Progenitor cell of endocrine pancreas (in vitro differentiated cells): ENCODE data around the gene AP3B1. TPM values are rescaled to one million over a fixed set of nuclear protein-coding genes. Genes with fewer than 3 reads are reported as not detected.

ENCODE experiments used
- DNase-seq: peaks from one replicate; pipeline ENCODE4 v3.0.0; 2021; ENCODE audit warnings: low spot score; ENCODE audit not compliant: unreplicated experiment
- H3K27ac Mint-ChIP-seq: 2 replicates; pipeline ENCODE4 v1.8.0; 2021; ENCODE audit warnings: mild to moderate bottlenecking, moderate library complexity, mixed read lengths
- H3K27me3 Mint-ChIP-seq: 2 replicates; pipeline ENCODE4 v1.8.0; 2021; ENCODE audit warnings: mixed read lengths
- H3K36me3 Mint-ChIP-seq: 2 replicates; pipeline ENCODE4 v1.8.0; 2022; ENCODE audit warnings: mixed read lengths; ENCODE audit not compliant: insufficient read depth
- H3K4me1 Mint-ChIP-seq: 2 replicates; pipeline ENCODE4 v1.8.0; 2021; ENCODE audit warnings: low read depth, mixed read lengths
- H3K4me3 Mint-ChIP-seq: 2 replicates; pipeline ENCODE4 v1.8.0; 2021; ENCODE audit warnings: low read depth, mild to moderate bottlenecking, moderate library complexity, mixed read lengths
- H3K9me3 Mint-ChIP-seq: 2 replicates; pipeline ENCODE4 v1.8.0; 2021; ENCODE audit warnings: low read depth, mixed read lengths
- CTCF ChIP-seq: fragments of 200-600 bp; sonication (generic); IDR thresholded peaks from one replicate; pipeline ENCODE4 v1.5.0; 2021; ENCODE audit warnings: antibody characterized with exemption, mild to moderate bottlenecking; ENCODE audit not compliant: unreplicated experiment
- total RNA-seq: library from RNA; stranded (reverse); gene quantifications from 2 replicates; pipeline ENCODE4 v1.2.1, GENCODE V29; 2021

Gene AP3B1
- total RNA-seq, 1 donor from 2014 or later = 50.9 TPM

- DNase-seq = no peak
- Mint-ChIP-seq H3K36me3 (peaks cover 21% of the 10 kb centered on the region), H3K27ac (no peak overlapping the region), H3K27me3 (no peaks in the 10 kb centered on the region), H3K4me1 (peaks cover 14% of the 10 kb centered on the region), H3K9me3 (peaks cover 4% of the 10 kb centered on the region), H3K4me3 (no peak overlapping the region)
- no peak for TF ChIP-seq CTCF
Measured at GRCh38 chr5:78237911-78238310, 56.6 kb downstream of the AP3B1 start.

GRCh38 chr5:78236046-78236445, 58.5 kb downstream of the AP3B1 start:
- no peak for DNase-seq
- Mint-ChIP-seq H3K4me1 (peaks cover 14% of the 10 kb centered on the region), H3K36me3 (peaks cover 21% of the 10 kb centered on the region), H3K27me3 (no peaks in the 10 kb centered on the region), H3K27ac (no peak overlapping the region), H3K4me3 (no peak overlapping the region), H3K9me3 (peaks cover 4% of the 10 kb centered on the region)
- no peak for TF ChIP-seq CTCF

GRCh38 chr5:78235289-78235688, 59.2 kb downstream of the AP3B1 start:
- H3K27me3 Mint-ChIP-seq = no peaks in the 10 kb centered on the region
- peaks cover 17% of the 10 kb centered on the region for H3K36me3 Mint-ChIP-seq
- no peak for DNase-seq
- peaks cover 14% of the 10 kb centered on the region for H3K4me1 Mint-ChIP-seq
- H3K9me3 Mint-ChIP-seq = peaks cover 4% of the 10 kb centered on the region
- no peak for TF ChIP-seq CTCF
- peak overlapping the region; percentile 58 for H3K27ac Mint-ChIP-seq
- no peak overlapping the region for H3K4me3 Mint-ChIP-seq

GRCh38 chr5:78234804-78235203, 59.7 kb downstream of the AP3B1 start:
- Mint-ChIP-seq H3K36me3 (peaks cover 12% of the 10 kb centered on the region), H3K4me3 (no peak overlapping the region), H3K9me3 (peaks cover 4% of the 10 kb centered on the region), H3K4me1 (peaks cover 14% of the 10 kb centered on the region), H3K27me3 (no peaks in the 10 kb centered on the region), H3K27ac (no peak overlapping the region)
- no peak for TF ChIP-seq CTCF
- DNase-seq = no peak

- Mint-ChIP-seq H3K27ac (peak overlapping the region; percentile 21), H3K27me3 (no peaks in the 10 kb centered on the region), H3K4me3 (no peak overlapping the region), H3K9me3 (no peaks in the 10 kb centered on the region), H3K36me3 (peaks cover 4% of the 10 kb centered on the region), H3K4me1 (peaks cover 14% of the 10 kb centered on the region)
- no peak for TF ChIP-seq CTCF
- DNase-seq = no peak
Measured at GRCh38 chr5:78232163-78232562, 62.3 kb downstream of the AP3B1 start.
